Fibroblast of mammary gland (primary cell): ENCODE results near the gene PYGM.

Experiments
- DNase-seq: peaks from one replicate; pipeline ENCODE4 v3.0.0-alpha.2; 2010; ENCODE audit warnings: low read depth
- H3K4me3 ChIP-seq: 2 replicates; pipeline ENCODE4 v1.5.1; 2011; ENCODE audit warnings: low read depth, mild to moderate bottlenecking, low read length, moderate library complexity; ENCODE audit not compliant: control insufficient read depth
- CTCF ChIP-seq: conservative IDR thresholded peaks from 2 replicates; pipeline ENCODE4 v1.5.1; 2011; ENCODE audit warnings: low read depth, low read length, inconsistent platforms; ENCODE audit not compliant: control insufficient read depth, insufficient read depth

PYGM gene

GRCh38 chr11:64742087-64742888 lies 17.5 kb downstream of the PYGM start:
- TF ChIP-seq CTCF, result no peak
- DNase-seq, result no peak
- peak overlapping the region; percentile 26 for H3K4me3 ChIP-seq

DNA sequence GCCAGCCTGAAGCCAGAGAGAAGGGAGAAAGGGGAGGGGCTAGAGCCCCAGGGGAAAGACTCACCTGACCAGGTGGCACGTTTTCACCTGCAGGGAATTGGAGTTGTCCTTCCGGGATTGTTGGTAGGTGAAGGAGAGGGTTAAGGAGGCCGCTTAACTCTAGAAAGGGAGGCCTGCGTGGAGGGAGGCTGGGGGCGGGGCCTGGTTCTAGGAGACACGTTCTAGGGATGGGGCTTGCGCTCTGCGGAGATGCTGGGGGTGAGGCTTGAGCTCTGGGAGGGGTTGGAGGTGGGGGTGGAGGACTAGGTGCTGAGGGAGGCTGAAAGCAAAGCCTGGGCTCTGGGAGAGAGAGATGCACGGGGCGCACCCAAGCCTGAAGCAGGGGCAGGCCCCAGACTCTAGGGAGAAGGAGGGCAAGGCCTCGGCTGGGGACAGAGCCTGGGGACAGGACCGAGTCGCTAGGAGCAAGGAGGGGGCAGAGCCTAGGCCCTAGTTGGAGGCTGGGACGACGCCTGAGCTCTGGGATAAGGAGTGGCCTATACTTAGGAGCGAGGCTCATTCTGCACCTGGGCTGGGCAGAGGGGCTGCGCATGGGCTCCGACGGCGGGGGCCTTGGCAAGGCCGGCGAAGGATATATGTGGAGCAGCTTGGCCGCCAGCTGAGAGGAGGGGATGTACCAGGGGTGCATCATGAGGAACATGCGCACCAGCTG lies 18.2 kb downstream of the PYGM start:
- H3K4me3 ChIP-seq, result no peak overlapping the region
- no peak for DNase-seq
- TF ChIP-seq CTCF, result no peak

- TF ChIP-seq CTCF, result no peak
- H3K4me3 ChIP-seq, result no peak overlapping the region
- DNase-seq, result no peak
These were observed 19.9 kb downstream of the PYGM start for GRCh38 chr11:64739871-64740270.

GRCh38 chr11:64736654-64737053 lies 23.1 kb downstream of the PYGM start:
- DNase-seq, result no peak
- no peak for TF ChIP-seq CTCF
- no peak overlapping the region for H3K4me3 ChIP-seq

GRCh38 chr11:64735725-64736259 lies 24.0 kb downstream of the PYGM start:
- DNase-seq, result no peak
- TF ChIP-seq CTCF, result no peak
- H3K4me3 ChIP-seq, result no peak overlapping the region

DNA sequence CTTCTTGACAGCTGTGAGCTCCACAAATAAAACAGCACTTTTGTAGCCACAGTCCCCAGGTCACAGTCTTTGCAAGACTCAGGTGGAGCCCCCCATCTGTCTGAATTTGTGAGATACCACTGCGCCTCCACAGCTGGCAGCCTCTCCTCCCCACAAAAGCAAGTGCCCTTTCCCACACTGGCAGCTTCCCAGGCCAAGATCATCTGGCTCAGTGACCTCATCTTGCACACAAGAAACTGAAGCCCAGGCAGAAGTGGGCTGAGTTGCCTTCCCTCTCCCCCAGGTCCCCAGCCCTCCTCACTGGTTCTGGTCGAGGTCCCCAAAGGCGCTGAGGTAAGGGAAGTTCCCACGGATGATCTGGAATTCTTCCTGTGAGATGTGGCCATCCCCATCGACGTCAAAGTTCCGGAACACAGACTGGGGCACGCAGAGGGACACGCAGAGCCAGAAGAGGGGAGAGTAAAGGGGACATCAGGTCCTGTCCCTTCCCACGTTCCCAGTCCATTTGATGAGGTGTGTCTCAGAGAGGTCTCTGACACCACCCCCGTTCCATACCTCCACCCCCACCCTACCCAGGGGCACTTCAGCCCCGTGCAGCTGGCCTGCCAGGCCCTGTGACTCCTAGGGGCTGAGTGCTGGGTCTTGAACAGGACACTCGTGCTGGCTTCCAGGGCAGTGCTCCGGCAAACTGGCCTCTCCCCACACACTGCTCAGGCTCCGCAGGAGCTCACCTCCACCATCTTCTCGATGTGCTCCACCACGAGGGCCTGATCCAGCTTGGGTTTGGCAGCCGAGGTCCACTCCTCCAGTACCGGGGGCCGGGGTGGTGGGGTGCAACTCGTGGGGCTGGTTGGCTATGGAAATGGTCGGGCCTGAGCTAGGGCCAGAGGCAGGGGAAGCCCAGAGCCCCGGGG lies 24.7 kb downstream of the PYGM start:
- no peak for TF ChIP-seq CTCF
- DNase-seq, result no peak
- no peak overlapping the region for H3K4me3 ChIP-seq
